ENCODE data around the gene CLDN4.

CLDN4 gene

GRCh38 chr7:73831584-73831833, 713 bp downstream of the CLDN4 start:
- Histone ChIP-seq H2AFZ (ENCODE audit: low read depth, low read length) (no peak overlapping the region), H3K4me2 (ENCODE audit: insufficient read depth, low read length) (no peak overlapping the region), H3K27me3 (ENCODE audit: insufficient read depth, low read length, poor library complexity) (no peaks in the 10 kb centered on the region), H3K4me3 (ENCODE audit: low read depth in 1 of 2, low read length in 2 of 2) (no peak overlapping the region), H3K4me1 (ENCODE audit: insufficient read depth, low read length) (peaks cover 9% of the 10 kb centered on the region), H4K20me1 (ENCODE audit: insufficient read depth, low read length) (no peaks in the 10 kb centered on the region), H3K9ac (ENCODE audit: low read depth, low read length) (no peak overlapping the region), H3K9me3 (ENCODE audit: insufficient read depth, low read length, severe bottlenecking) (no peaks in the 10 kb centered on the region), H3K79me2 (ENCODE audit: insufficient read depth, low read length) (no peaks in the 10 kb centered on the region), H3K27ac (ENCODE audit: low read length) (no peak overlapping the region), H3K36me3 (ENCODE audit: insufficient read depth, low read length) (no peaks in the 10 kb centered on the region)
- DNase-seq (no peak), ATAC-seq (ENCODE audit: insufficient read depth, low read depth) (no peak)
- TF ChIP-seq CTCF (IDR thresholded peaks at IDR 0.05; ENCODE audit: borderline replicate concordance, extremely low read depth, low read length, poor library complexity, severe bottlenecking) (no peak), EZH2 (IDR thresholded peaks at IDR 0.05; ENCODE audit: borderline replicate concordance, low read depth, low read length, severe bottlenecking) (no peak)

GRCh38 chr7:73831834-73832651, 1.2 kb downstream of the CLDN4 start:
- no peak overlapping the region for H3K27ac ChIP-seq (ENCODE audit: low read length)
- DNase-seq, result no peak
- no peak overlapping the region for H3K4me2 ChIP-seq (ENCODE audit: insufficient read depth, low read length)

GRCh38 chr7:73832806-73833205, 2.0 kb downstream of the CLDN4 start:
- Histone ChIP-seq H3K27me3 (ENCODE audit: insufficient read depth, low read length, poor library complexity) (no peaks in the 10 kb centered on the region), H3K79me2 (ENCODE audit: insufficient read depth, low read length) (no peaks in the 10 kb centered on the region), H3K36me3 (ENCODE audit: insufficient read depth, low read length) (no peaks in the 10 kb centered on the region), H3K4me1 (ENCODE audit: insufficient read depth, low read length) (peaks cover 4% of the 10 kb centered on the region), H3K4me3 (ENCODE audit: low read depth in 1 of 2, low read length in 2 of 2) (no peak overlapping the region), H4K20me1 (ENCODE audit: insufficient read depth, low read length) (no peaks in the 10 kb centered on the region), H3K27ac (ENCODE audit: low read length) (no peak overlapping the region), H3K9me3 (ENCODE audit: insufficient read depth, low read length, severe bottlenecking) (no peaks in the 10 kb centered on the region), H3K9ac (ENCODE audit: low read depth, low read length) (no peak overlapping the region), H3K4me2 (ENCODE audit: insufficient read depth, low read length) (no peak overlapping the region), H2AFZ (ENCODE audit: low read depth, low read length) (no peak overlapping the region)
- DNase-seq, result no peak
- ATAC-seq (ENCODE audit: insufficient read depth, low read depth), result no peak
- TF ChIP-seq CTCF (IDR thresholded peaks at IDR 0.05; ENCODE audit: borderline replicate concordance, extremely low read depth, low read length, poor library complexity, severe bottlenecking) (no peak), EZH2 (IDR thresholded peaks at IDR 0.05; ENCODE audit: borderline replicate concordance, low read depth, low read length, severe bottlenecking) (no peak)

More at GRCh38 chr7:73831834-73832651, 1.2 kb downstream of the CLDN4 start:
- H4K20me1 ChIP-seq (ENCODE audit: insufficient read depth, low read length), result no peaks in the 10 kb centered on the region
- no peaks in the 10 kb centered on the region for H3K79me2 ChIP-seq (ENCODE audit: insufficient read depth, low read length)
- no peak overlapping the region for H3K4me3 ChIP-seq (ENCODE audit: low read depth in 1 of 2, low read length in 2 of 2)
- no peak overlapping the region for H2AFZ ChIP-seq (ENCODE audit: low read depth, low read length)
- ATAC-seq (ENCODE audit: insufficient read depth, low read depth), result no peak
- no peak overlapping the region for H3K9ac ChIP-seq (ENCODE audit: low read depth, low read length)
- no peaks in the 10 kb centered on the region for H3K27me3 ChIP-seq (ENCODE audit: insufficient read depth, low read length, poor library complexity)
- H3K9me3 ChIP-seq (ENCODE audit: insufficient read depth, low read length, severe bottlenecking), result no peaks in the 10 kb centered on the region
- TF ChIP-seq EZH2 (IDR thresholded peaks at IDR 0.05; ENCODE audit: borderline replicate concordance, low read depth, low read length, severe bottlenecking) (no peak), CTCF (IDR thresholded peaks at IDR 0.05; ENCODE audit: borderline replicate concordance, extremely low read depth, low read length, poor library complexity, severe bottlenecking) (no peak)
- no peaks in the 10 kb centered on the region for H3K36me3 ChIP-seq (ENCODE audit: insufficient read depth, low read length)
- peaks cover 9% of the 10 kb centered on the region for H3K4me1 ChIP-seq (ENCODE audit: insufficient read depth, low read length)

Measured in DND-41 (cell line).